ENCODE results near the gene LYRM7. TPM values are rescaled to one million over a fixed set of nuclear protein-coding genes. Genes with fewer than 3 reads are reported as not detected.

LYRM7 gene
- total RNA-seq, 2 experiments from 2014 or later: 8.3 to 11.9 TPM

- no peaks in the 10 kb centered on the region for H3K27me3 ChIP-seq (ENCODE audit: control insufficient read depth in 1 of 2, insufficient read depth in 2 of 2, low read length in 2 of 2)
- no peaks in the 10 kb centered on the region for H3K9me3 ChIP-seq (ENCODE audit: control insufficient read depth in 1 of 2, insufficient read depth in 1 of 2, low read length in 2 of 2)
- no peak overlapping the region for H3K4me3 ChIP-seq (ENCODE audit: low read length)
- H3K4me1 Mint-ChIP-seq (ENCODE audit: low read depth): peaks cover 21% of the 10 kb centered on the region
- CTCF ChIA-PET: no interaction called here
- H3K4me3 Mint-ChIP-seq: no peak overlapping the region
- ATAC-seq (ENCODE audit: poor library complexity) (no peak), DNase-seq (no peak)
- H3K36me3 ChIP-seq (ENCODE audit: insufficient read depth, low read length): no peaks in the 10 kb centered on the region
- TF ChIP-seq CTCF (IDR thresholded peaks at IDR 0.05): no peak
- no peaks in the 10 kb centered on the region for H3K9me3 Mint-ChIP-seq
- H3K27ac ChIP-seq (ENCODE audit: low read depth in 1 of 2, low read length in 2 of 2): no peak overlapping the region
- intact Hi-C loops (cut with DNase I, micrococcal nuclease): loop anchor here in 1 of 2 experiments (5.0 kb wide), 1 partner anchor 46 kb away; no protein-coding TSS in a partner anchor
- H3K27me3 Mint-ChIP-seq: no peaks in the 10 kb centered on the region
- H3K36me3 Mint-ChIP-seq (ENCODE audit: low read depth): no peaks in the 10 kb centered on the region
- H3K4me1 ChIP-seq (ENCODE audit: insufficient read depth, low read length): peaks cover 18% of the 10 kb centered on the region
- POLR2A ChIA-PET: interaction anchor here (0.9 kb wide), 1 partner anchor 34 kb away, joined by 6 read pairs; no protein-coding TSS in a partner anchor
- H3K27ac Mint-ChIP-seq: no peak overlapping the region
These were observed 57.9 kb downstream of the LYRM7 start for GRCh38 chr5:131228646-131229045.

DNA sequence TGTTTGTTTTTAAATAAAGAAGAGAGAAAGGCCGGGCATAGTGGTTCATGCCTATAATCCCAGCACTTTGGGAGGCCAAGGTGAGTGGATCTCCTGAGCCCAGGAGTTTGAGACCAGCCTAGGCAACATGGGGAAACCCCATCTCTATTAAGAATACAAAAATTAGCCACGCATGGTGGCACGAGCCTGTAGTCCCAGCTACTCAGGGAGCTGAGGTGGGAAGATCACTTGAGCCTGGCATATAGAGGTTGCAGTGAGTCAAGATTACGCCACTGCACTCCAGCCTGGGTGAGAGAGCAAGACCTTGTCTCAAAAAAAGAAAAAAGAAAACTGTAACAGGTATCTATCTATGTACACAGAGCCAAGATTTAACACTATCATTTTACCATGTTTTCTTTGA is 58.9 kb downstream of the LYRM7 start:
- Mint-ChIP-seq H3K36me3 (ENCODE audit: low read depth) (no peaks in the 10 kb centered on the region), H3K4me3 (no peak overlapping the region), H3K4me1 (ENCODE audit: low read depth) (peaks cover 21% of the 10 kb centered on the region), H3K27ac (no peak overlapping the region), H3K9me3 (no peaks in the 10 kb centered on the region), H3K27me3 (no peaks in the 10 kb centered on the region)
- H3K4me1 ChIP-seq (ENCODE audit: insufficient read depth, low read length): peaks cover 8% of the 10 kb centered on the region
- DNase-seq: no peak
- TF ChIP-seq CTCF (IDR thresholded peaks at IDR 0.05): no peak
- H3K4me3 ChIP-seq (ENCODE audit: low read length): no peak overlapping the region
- no peaks in the 10 kb centered on the region for H3K36me3 ChIP-seq (ENCODE audit: insufficient read depth, low read length)
- H3K27me3 ChIP-seq (ENCODE audit: control insufficient read depth in 1 of 2, insufficient read depth in 2 of 2, low read length in 2 of 2): no peaks in the 10 kb centered on the region
- POLR2A ChIA-PET: no interaction called here
- H3K9me3 ChIP-seq (ENCODE audit: control insufficient read depth in 1 of 2, insufficient read depth in 1 of 2, low read length in 2 of 2): no peaks in the 10 kb centered on the region
- intact Hi-C loops (cut with DNase I, micrococcal nuclease): loop anchor here in 1 of 2 experiments (5.0 kb wide), 1 partner anchor 47 kb away; no protein-coding TSS in a partner anchor
- ATAC-seq (ENCODE audit: poor library complexity): no peak
- CTCF ChIA-PET: no interaction called here
- no peak overlapping the region for H3K27ac ChIP-seq (ENCODE audit: low read depth in 1 of 2, low read length in 2 of 2)

- H3K4me1 ChIP-seq (ENCODE audit: insufficient read depth, low read length): peaks cover 3% of the 10 kb centered on the region
- ChIA-PET CTCF (no interaction called here), POLR2A (interaction anchor here (0.8 kb wide), 1 partner anchor 21 kb away, joined by 3 read pairs; no protein-coding TSS in a partner anchor)
- H3K36me3 ChIP-seq (ENCODE audit: insufficient read depth, low read length): no peaks in the 10 kb centered on the region
- peaks cover 21% of the 10 kb centered on the region for H3K4me1 Mint-ChIP-seq (ENCODE audit: low read depth)
- no peak overlapping the region for H3K27ac Mint-ChIP-seq
- H3K36me3 Mint-ChIP-seq (ENCODE audit: low read depth): no peaks in the 10 kb centered on the region
- DNase-seq (no peak), ATAC-seq (ENCODE audit: poor library complexity) (no peak)
- H3K9me3 Mint-ChIP-seq: no peaks in the 10 kb centered on the region
- H3K27ac ChIP-seq (ENCODE audit: low read depth in 1 of 2, low read length in 2 of 2): no peak overlapping the region
- H3K4me3 ChIP-seq (ENCODE audit: low read length): no peak overlapping the region
- no peak overlapping the region for H3K4me3 Mint-ChIP-seq
- intact Hi-C loops (cut with DNase I, micrococcal nuclease): no loop called here
- no peaks in the 10 kb centered on the region for H3K27me3 Mint-ChIP-seq
- no peaks in the 10 kb centered on the region for H3K9me3 ChIP-seq (ENCODE audit: control insufficient read depth in 1 of 2, insufficient read depth in 1 of 2, low read length in 2 of 2)
- no peaks in the 10 kb centered on the region for H3K27me3 ChIP-seq (ENCODE audit: control insufficient read depth in 1 of 2, insufficient read depth in 2 of 2, low read length in 2 of 2)
- TF ChIP-seq CTCF (IDR thresholded peaks at IDR 0.05): no peak
These were observed 59.7 kb downstream of the LYRM7 start for GRCh38 chr5:131230406-131230805.
